GM23248 (cell line): ENCODE results near the gene TMEM164.

Experiments
- EZH2 ChIP-seq: fragments of 200-600 bp; sonication (generic); IDR thresholded peaks from 2 replicates; pipeline ENCODE4 v1.6.1; 2018; ENCODE audit warnings: antibody characterized with exemption, mild to moderate bottlenecking; ENCODE audit not compliant: insufficient read depth, poor library complexity, severe bottlenecking
- EZH2phosphoT487 ChIP-seq: fragments of 200-600 bp; sonication (generic); IDR thresholded peaks from 2 replicates; pipeline ENCODE4 v1.6.1; 2018; ENCODE audit warnings: antibody characterized with exemption, moderate library complexity, mild to moderate bottlenecking, low read depth; ENCODE audit not compliant: insufficient read depth

DNA sequence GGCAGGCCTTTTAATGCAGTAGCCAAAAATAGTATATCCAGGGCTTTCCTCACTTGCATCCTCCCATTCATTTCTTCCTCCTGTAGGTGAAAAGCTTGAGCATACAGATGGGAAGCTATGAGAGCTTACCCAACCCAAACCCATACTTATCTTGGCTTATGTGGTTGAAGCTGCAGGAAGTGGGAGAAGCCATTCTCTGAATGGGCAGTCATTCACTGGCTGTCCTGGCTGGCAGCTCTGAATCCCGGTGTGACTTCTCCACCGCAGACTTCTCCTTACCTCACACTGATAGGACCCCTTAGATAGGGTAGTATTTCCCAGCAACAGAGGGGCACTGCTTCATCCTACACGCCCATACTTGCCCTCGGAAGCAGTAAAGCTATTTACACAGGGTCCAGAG is 189.6 kb downstream of the TMEM164 start:
- no peak for TF ChIP-seq EZH2phosphoT487
- no peak for TF ChIP-seq EZH2
